ENCODE data around the gene REEP3. TPM values are rescaled to one million over a fixed set of nuclear protein-coding genes. Genes with fewer than 3 reads are reported as not detected.
"Not testable (repeated sequence)": the region's sequence is repeated elsewhere in the genome, so short reads cannot be mapped to it uniquely, and the experiment has no call there.

The REEP3 gene
- total RNA-seq, 1 donor from 2014 or later, result 18.2 TPM

DNA sequence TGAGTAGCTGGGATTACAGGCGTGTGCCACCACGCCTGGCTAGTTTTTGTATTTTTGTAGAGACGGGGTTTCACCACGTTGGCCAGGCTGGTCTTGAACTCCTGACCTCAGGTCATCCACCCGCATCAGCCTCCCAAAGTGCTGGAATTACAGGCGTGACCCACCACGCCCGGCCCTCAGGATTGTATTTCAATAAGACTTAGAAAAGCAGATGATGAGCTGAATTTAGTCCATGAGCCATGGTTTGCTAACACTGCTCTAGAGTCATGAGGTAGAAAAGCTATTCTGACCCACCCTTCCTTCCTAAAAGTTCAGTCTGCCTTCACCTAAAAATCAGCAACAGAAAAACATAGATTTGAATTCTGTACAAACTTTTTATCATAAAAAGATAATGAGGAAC lies 139.7 kb downstream of the REEP3 start:
- intact Hi-C loops (cut with micrococcal nuclease), result not testable (repeated sequence)

DNA sequence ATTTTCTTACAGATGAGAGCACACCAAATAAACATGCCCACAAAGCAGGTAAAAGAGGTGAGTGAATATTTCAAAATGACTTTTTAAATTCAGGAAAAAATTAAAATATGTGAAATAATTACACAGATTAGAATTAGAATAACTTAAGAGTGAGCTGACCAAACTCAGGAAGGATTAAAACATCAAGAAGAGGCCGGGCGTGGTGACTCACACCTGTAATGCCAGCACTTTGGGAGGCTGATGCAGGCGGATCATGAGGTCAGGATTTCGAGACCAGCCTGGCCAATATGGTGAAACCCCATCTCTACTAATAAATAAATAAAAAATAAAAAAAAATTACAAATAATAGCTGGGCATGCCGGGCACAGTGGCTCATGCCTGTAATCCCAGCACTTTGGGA lies 140.1 kb downstream of the REEP3 start:
- intact Hi-C loops (cut with micrococcal nuclease), result no loop called here

DNA sequence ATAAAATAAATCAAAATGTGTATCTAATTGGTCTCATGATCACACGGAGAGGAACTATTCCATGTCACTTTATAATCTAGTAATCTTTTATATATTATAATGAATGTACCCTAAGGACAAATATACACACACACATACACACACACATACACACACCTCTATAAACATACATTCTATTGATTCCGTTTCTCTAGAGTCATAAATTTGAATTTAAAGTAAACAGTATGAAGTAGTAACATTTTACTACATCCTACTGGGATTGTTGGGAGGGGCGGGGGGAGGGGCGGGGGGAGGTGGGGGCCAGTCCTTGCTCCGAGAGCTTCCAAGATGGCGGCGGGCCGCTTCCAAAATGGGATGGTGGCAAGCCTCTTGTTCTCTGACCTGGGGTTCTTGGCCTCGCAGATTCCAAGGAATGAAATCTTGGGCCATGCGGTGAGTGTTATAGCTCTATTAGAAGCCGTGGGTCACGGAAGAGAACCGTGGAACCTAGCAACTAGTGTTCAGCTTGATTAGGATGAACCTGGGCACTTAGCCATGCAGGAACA lies 143.2 kb downstream of the REEP3 start:
- intact Hi-C loops (cut with micrococcal nuclease), result no loop called here

DNA sequence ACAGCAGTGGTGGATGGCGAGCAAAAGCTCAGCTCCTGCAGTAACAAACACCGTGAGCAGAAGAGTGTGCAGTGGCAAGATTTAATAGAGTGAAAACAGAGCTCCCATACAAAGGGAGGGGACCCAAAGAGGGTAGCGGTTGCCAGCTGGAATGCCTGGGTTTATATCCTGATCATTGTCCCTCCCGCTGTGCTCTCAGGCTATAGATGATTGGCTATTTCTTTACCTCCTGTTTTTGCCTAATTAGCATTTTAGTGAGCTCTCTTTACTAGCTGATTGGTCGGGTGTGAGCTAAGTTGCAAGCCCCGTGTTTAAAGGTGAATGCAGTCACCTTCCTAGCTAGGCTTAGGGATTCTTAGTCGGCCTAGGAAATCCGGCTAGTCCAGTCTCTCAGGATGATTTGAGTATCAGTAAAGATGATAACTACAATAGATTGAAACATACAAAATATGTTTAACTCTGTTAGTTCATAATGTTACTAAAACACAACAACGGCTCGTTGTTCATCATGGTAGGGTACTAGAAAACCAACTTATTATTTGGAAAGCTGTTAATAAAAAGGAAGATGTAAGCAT lies 143.9 kb downstream of the REEP3 start:
- intact Hi-C loops (cut with micrococcal nuclease), result not testable (repeated sequence)

DNA sequence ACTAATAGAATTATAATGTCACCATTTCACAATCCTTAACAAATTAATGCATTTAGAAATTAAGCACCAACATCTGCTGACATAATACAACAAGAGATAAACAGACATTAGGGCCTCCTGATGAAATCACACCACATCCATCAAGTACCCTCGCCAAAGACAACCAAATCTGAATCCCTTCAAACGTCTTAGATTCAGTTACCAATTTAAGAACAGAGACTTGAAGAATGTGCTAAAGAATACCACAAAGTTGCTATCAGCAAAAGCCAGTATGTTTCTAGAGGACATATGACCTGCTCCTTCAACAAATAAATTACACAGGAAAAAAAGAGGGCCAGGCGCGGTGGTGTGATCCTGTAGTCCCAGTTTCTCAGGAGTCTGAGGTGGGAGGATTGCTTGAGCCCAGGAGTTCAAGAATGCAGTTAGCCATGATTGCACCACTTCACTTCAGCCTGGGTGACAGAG lies 144.5 kb downstream of the REEP3 start:
- intact Hi-C loops (cut with micrococcal nuclease), result no loop called here

DNA sequence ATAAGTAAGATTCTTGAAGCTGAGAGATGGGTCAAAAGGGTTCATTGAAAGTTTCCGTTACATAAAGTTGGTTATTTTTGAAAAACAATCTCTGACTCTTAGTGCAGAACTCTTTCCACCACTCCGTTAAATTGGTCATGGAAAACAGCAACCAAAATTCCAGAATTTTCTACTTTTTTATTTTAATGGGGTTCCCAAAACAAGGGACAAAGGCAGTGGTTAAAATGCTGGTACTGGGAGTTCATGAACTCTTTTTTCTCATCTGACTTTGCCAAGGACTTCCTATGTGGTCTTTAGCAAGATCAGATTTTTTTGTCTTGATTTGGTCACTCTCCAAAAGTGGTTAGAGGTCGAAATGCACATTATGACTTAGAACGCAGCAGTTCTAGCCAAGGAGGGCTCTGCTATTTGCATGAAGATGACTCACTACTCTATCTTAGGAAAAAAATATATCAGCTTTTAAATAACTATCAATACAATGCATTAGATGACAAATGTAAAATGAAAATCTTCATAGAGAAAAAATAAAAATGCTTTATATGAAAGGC lies 145.7 kb downstream of the REEP3 start:
- intact Hi-C loops (cut with micrococcal nuclease), result no loop called here

DNA sequence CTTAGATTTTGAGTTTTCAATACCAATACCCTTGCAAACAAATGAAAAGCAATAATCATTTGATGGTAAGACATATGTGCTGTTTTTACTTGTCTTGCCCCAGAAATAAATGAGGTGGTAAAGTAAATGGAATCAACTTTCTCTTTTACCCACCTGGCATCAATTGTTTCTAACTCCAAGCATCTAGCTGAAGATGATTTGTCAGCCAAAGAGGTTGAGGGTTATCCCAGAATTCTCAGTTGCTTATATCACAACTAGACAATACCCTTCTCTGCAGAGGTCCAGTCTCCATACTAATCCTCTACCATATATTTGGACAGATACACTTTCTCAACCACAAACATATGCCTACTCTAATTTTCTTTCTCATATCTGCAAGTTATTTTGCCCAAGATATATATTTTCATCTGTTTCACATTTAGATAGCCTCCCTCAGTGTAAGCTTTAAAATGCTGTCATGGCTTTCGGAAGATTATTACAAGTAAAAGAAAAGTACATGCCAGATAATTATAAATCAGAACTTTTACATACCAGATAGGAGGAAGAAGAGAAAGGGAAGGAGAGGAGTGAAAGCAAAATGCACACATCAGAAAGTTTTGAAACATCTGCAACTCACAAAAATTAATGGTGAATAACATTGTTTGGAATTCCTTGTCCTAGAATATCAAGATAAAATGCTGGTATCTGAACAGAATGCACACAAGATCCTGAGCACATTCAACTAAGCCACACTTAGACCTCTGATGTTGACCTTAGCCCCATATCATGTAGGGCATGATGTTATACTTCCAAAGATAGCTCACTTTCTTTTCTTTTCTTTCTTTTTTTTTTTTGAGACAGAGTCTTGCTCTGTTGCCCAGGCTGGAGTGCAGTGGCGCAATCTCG lies 146.6 kb downstream of the REEP3 start:
- intact Hi-C loops (cut with micrococcal nuclease), result no loop called here

DNA sequence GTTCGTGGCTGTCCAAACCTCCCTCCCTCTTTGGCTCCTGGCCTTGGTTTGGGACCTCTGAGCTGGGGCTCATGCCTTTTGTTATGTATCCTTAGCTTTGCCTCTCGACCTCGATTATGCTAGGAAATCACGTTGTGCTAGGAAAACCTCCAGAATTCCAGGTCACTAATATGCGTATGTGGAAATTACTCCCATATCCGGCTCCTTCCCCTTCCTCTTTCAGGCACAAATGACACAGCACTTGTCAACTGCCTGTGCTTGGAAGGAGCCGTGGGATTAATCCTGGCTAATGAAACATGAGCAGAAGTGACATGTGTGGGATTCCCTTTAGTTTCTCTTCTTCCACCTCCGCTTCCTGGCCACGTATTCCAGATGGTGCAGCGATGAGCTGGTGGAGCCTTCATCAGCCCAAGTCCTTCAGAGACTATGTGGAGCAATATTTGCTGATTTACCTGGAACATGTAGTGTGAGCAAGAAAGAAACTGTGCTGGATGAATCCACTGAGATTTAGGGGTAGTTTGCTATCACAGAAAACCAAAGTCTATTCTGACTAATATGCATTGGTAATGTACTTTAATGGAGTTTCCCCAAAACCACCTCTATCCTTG lies 149.2 kb downstream of the REEP3 start:
- intact Hi-C loops (cut with micrococcal nuclease), result no loop called here

DNA sequence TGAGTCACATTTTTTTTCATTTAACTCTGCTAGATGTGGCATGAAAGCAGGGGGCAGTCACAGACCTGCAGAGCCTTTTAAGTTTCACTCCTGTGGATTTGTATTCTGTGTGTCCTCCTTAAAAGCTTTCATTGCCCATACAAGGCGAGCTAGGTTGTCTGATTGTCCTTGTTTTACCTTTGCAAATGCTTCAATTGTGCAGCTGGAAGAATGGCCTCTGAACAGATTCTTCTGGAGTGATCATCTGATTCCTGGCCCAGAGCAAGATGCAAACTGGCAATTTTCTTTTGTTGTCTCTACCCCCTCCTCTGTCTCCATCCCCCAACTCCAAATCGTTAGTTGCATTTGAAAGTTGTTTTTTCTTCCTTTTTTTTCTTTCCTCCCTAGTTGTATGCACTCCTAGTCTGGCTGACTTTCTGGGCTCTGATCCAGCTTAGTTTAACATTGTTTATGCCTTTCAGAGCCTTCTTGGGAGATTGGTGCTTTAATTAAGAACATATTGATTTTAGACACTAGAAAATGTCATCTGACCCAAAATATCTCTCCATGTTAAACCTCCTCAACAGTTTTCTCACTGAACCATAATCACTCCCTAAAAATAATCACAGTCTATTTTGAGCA lies 150.2 kb downstream of the REEP3 start:
- intact Hi-C loops (cut with micrococcal nuclease), result no loop called here

DNA sequence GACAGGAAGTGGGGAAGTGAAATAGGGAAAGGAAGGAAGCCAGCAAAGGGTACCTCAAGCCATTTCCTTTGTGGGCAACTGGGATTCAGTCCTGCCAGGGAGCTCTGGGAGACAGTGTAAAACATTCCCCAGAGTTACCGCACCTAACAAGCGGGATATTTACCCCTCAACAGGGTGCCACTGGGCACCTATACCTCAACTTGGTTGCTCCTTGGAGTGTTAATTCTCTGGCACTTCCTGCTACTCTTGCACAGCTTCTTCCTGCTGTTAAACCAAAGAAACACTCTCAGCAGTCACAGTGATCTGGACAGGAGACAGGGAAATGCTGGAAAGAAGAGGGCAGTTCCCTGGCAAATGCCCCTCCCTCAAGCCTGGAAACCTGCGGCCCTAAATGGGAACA lies 151.3 kb downstream of the REEP3 start:
- intact Hi-C loops (cut with micrococcal nuclease), result no loop called here

DNA sequence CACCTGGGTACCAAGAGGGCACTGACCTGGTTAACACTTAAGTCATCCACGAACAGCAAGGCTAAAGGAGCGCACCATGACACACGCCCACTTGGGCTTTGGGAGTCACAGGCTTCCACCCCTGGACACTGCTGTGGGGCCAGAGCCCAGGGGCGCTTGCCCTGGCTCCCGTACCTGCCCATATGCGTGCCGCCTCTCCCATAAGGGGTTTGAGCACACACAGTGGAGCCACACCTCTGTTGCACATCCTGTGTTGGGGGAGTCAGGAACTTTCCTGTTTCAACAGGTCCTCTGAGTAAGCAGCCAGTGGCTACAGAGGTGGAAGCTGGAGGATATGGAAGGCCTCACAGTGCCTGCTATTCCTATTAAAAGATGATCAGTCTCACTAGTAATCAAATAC lies 152.0 kb downstream of the REEP3 start:
- intact Hi-C loops (cut with micrococcal nuclease), result no loop called here

DNA sequence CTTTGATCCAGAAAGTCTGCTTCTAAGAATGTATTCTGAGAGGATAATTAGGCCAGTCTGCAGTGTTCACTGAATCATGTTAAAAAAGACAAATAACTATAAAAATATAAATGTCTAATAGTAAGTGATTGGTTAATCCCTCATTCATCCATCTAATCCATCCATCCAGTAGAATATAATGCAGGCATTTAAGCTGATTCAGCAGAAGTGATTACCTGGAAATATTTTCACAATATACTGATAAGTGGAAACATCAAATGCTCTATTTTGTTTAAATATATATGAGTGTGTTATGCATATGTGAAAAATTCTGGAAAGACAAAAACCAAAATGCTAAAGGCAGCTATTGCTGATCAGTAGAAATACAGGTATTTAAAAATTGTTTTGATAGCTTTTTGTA lies 152.6 kb downstream of the REEP3 start:
- intact Hi-C loops (cut with micrococcal nuclease), result no loop called here

Other genes with a start within 250 kb of the REEP3 start
- gene JMJD1C, start 55.4 kb upstream of the REEP3 start, total RNA-seq, result 41.3 and 43.3 TPM in 2 replicates

All from T-helper 2 cell treated with Interferon-gamma antibody and Interleukin-4, amounts not matched to agents 100 ng/mL and 5 ng/mL, for 36 hours (primary cell).